Myocyte (in vitro differentiated cells): ENCODE measurements around the gene SH3D21. TPM values are rescaled to one million over a fixed set of nuclear protein-coding genes. Genes with fewer than 3 reads are reported as not detected.

Experiments used
- DNase-seq: peaks from one replicate; pipeline ENCODE4 v3.0.0-alpha.2; 2012; ENCODE audit warnings: low read depth
- total RNA-seq: library from RNA; depleted of rRNA; stranded (reverse); fragments of >200 nt; gene quantifications from 2 replicates; pipeline ENCODE4 v1.2.3, GENCODE V29; 2014

The SH3D21 gene
- total RNA-seq, 1 donor from 2014 or later: 1.2 TPM

DNA sequence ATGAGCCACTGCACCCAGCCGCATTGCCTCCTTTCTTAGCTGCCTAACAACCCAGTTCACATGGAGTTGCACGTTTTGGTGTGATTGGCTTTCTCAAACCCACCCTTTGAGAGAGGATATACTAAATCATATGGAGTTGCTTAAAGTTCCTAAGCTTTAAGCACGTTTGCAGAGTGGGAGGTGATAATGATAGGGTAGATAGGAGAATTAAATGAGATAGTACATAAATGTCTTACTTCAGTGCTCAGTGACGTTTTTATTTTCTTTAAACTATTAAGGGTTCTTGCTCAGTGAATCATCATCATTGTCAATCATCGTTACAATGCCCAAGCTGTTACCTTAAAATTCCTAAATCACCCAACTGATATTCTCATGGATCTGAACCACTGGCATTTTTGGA lies 2.9 kb upstream of the SH3D21 start:
- no peak for DNase-seq

DNA sequence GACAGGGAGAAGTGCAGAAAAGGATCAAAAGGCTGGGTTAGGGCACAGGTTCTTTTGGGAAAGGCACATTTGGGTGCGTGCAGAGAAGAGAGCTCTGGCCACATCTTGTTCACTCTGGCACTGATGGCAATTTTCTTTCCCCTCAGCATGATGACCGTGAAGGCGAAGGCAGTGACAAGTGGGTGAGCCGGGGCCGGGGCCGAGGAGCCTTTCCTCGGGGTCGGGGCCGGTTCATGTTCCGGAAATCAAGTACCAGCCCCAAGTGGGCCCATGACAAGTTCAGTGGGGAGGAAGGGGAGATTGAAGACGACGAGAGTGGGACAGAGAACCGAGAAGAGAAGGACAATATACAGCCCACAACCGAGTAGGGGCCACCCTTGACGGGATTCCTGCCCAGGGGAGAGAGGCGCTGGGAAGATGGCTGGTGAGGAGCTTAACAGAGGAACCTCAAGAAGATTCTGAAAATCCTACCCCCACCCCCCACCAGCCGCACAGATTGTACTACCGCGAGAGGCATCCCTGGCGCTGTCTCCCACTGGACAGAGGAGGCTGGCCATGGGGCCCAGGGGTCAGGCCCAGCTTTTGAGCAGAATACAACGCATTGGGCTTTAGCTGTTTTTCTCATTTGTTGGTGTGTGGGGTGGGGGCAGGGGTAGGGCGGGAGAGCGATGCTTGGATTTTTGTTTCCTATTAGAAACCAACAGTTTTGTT lies 2.4 kb upstream of the SH3D21 start:
- DNase-seq: no peak

GRCh38 chr1:36304521-36304920 lies 1.6 kb upstream of the SH3D21 start:
- DNase-seq: no peak

GRCh38 chr1:36304970-36305914 lies 926 bp upstream of the SH3D21 start:
- no peak for DNase-seq

- no peak for DNase-seq
These were observed 306 bp upstream of the SH3D21 start for GRCh38 chr1:36305915-36306209.

- peak; percentile 86 for DNase-seq
These were observed 811 bp downstream of the SH3D21 start for GRCh38 chr1:36306902-36307456.

DNA sequence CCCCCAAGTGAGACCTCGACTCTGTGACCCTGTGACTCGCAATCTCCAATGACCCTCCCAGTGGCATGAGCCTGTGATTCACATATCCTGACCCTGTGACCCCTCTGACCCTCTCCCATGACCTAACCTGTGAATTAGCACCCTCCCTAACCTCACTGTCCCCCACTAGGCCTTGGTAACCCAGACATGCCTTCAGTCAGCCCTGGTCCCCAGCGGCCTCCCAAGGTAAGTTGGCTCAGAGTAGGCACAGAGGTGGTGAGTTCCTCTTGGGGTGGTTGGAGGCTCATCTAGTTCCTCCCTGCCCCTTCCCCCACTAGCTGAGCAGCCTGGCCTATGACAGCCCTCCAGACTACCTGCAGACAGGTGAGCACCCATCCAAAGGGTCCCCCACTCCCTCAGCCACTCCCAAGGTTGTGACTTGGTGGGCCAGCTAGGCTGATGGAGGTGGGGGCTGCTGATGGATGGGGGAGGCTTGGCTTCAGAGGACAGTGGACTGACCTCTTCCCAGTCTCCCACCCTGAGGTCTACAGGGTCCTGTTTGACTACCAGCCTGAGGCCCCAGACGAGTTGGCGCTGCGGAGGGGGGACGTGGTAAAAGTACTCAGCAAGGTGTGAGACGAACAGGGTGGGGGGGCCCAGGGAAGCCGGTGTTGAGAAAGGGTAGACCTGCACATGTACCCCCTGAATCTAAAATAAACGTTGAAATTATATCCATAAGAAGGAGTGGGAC lies 1.6 kb downstream of the SH3D21 start:
- DNase-seq: no peak

GRCh38 chr1:36309397-36309796 lies 3.2 kb downstream of the SH3D21 start:
- DNase-seq: no peak

- no peak for DNase-seq
These were observed 14.2 kb downstream of the SH3D21 start for GRCh38 chr1:36320291-36320761.

DNA sequence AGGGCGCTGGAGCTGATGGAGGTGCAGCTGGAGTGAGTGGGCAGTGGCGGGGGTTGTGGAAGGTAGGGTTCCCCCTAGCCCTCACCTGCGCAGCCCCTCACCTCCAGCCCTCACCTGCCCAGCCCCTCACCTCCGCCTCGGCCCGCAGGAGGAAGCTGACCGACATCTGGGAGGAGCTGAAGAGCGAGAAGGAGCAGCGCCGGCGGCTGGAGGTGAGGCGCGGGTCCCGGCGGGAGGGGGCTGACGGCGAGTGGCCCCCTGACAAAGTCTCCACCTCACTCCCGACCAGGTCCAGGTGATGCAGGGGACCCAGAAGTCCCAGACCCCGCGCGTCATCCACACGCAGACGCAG lies 14.6 kb downstream of the SH3D21 start:
- DNase-seq: no peak

DNA sequence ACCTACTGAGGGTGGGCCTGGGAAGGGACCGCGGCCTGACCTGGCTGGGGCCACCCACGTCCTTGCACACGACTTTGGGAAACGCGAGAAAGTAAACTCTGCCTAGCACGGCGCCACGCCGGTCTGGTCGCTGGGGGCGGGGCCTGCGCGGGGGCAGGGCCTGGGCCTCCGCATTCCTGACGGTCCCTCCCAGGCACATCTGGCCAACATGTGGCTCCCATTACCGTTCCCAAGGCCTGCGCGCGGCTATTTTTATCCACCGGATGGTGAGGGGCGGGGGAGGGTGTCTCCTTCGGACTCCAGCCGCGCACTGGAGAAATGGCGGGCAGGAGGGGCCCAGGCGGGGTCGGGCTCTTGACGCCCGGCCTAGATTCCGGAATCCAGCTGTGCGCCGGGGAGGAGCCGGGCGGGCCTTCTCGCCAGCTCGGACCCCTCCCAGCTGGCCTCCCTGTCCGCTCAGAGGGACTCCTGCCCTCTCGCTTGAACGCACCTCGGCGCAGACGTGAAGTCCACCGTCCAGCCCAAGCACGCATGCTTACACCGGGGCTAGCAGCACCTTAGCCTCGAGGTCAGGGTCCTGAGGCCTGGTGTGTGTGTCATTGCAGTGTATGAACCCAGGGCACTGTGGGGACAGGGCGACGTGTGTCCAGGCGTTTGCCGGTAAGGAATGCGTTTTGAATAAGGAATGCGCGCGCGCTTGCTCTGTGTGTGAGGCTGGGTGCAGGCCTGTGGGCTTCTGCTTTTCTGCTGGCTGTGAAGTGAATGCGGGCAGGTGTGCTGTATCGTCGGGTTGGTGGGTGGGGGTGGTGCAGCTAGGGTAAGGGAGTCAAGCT lies 15.2 kb downstream of the SH3D21 start:
- no peak for DNase-seq

DNA sequence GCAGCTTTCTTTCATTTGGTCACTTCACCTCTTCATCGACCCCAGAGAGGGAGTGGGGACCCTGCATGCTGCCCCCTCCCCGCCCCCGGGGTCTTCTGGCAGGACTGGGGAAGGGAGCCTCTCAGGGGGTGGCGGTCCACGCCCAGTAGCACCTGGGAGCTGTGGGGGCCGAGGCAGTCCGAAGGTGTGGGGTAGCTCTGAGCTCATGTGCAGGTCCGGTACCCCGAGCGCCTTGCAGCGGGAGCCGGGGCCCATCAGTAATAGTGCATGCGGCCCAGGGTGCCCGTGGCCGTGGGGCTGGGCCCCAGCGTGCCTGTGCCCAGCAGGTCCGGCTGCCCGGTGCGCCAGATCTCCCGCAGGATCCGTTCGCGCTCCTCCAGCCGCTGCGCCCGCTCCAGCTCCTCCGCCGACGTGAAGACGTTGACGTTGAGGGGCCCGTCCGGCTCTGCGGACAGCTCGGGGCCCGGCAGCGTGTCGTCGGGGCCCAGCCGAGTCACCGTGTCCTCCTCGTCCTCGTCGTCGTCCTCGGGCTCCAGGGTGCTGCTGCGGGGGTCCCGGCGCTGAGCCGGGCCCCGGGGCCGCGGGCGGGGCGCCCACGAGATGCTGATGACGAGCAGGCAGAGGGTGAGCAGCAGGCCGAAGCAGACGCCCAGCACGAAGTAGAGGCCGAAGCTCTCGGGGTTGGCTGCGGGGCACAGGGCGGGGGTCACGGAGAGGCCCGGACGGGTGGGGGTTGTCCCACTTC lies 16.0 kb downstream of the SH3D21 start:
- no peak for DNase-seq

GRCh38 chr1:36322786-36323635 lies 16.8 kb downstream of the SH3D21 start:
- peak; percentile 41 for DNase-seq

GRCh38 chr1:36323636-36324352 lies 17.6 kb downstream of the SH3D21 start, which contains the start of gene EVA1B:
Gene EVA1B, minus strand, starts transcription at chr1:36323645. Its CDS starts 608 bp downstream, at chr1:36323037.
- peak; percentile 62 for DNase-seq

GRCh38 chr1:36324353-36324703 lies 18.2 kb downstream of the SH3D21 start:
- no peak for DNase-seq

GRCh38 chr1:36326499-36326898 lies 20.3 kb downstream of the SH3D21 start:
- no peak for DNase-seq

DNA sequence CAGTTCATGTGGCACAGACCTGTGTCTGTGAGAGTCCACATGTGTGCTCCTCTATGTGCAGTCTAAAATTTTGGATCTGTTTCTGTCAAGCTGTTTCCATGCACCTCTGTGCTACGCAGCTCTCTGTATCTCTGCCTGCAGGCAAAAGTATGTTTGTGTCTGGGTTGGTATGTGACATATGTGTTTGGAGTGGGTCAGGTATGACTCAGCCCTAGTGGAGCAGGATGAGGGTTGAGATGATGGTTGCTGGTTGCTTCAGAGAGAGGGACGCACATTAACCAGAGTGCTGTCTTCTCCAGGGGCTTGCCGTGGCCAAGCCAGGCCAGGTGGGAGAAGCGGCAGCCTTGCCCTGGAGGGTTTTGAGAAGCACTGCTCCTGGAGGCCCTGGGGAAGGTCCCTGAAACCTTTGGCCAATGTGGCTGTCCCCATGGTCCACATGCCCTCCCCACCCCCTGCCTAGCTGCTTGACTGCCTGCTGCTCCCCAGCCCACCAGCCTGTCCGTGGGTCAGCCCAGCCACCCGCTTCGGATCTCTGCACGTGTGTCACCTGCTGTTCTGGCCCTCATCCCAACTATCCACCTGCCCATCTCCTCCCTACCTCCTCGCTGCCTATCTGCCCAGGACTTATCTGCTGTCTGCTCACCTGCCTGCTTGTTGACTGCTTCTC lies 21.4 kb downstream of the SH3D21 start:
- no peak for DNase-seq

DNA sequence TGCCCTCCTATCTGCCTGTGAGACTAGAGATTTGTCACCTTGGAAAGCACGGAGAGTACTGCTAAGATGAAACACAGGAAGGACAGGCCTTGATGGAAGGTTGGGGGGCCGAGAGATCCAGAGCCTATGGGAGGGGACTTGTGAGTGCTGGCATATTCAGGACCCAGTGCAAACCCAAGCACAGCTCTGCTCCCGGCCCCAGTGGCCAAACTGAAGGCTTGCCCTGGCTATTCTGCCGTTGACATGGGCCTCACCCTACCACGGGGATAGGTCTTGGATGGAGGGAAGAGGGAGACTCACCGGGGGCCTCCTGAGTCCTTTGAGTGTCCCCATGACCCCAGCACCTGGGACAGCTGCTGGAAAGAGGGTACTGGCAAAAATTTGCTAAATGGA lies 21.9 kb downstream of the SH3D21 start:
- DNase-seq: no peak
